WI38 (cell line): ENCODE measurements around the gene MAGI1.

ENCODE experiments used
- H3K4me3 ChIP-seq: 2 replicates; pipeline ENCODE4 v1.5.1; 2011; ENCODE audit warnings: low read depth, mild to moderate bottlenecking, control low read depth, low read length
- TF ChIP-seq, protein P1 (sequence below): IDR thresholded peaks from 2 replicates; pipeline ENCODE4 v1.5.1; 2012; ENCODE audit warnings: low read depth, mild to moderate bottlenecking, control low read depth, low read length

Gene MAGI1

GRCh38 chr3:65971293-65972252 is 67.1 kb downstream of the MAGI1 start:
- TF ChIP-seq, protein P1, sequence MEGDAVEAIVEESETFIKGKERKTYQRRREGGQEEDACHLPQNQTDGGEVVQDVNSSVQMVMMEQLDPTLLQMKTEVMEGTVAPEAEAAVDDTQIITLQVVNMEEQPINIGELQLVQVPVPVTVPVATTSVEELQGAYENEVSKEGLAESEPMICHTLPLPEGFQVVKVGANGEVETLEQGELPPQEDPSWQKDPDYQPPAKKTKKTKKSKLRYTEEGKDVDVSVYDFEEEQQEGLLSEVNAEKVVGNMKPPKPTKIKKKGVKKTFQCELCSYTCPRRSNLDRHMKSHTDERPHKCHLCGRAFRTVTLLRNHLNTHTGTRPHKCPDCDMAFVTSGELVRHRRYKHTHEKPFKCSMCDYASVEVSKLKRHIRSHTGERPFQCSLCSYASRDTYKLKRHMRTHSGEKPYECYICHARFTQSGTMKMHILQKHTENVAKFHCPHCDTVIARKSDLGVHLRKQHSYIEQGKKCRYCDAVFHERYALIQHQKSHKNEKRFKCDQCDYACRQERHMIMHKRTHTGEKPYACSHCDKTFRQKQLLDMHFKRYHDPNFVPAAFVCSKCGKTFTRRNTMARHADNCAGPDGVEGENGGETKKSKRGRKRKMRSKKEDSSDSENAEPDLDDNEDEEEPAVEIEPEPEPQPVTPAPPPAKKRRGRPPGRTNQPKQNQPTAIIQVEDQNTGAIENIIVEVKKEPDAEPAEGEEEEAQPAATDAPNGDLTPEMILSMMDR = no peak
- H3K4me3 ChIP-seq = no peak overlapping the region

DNA sequence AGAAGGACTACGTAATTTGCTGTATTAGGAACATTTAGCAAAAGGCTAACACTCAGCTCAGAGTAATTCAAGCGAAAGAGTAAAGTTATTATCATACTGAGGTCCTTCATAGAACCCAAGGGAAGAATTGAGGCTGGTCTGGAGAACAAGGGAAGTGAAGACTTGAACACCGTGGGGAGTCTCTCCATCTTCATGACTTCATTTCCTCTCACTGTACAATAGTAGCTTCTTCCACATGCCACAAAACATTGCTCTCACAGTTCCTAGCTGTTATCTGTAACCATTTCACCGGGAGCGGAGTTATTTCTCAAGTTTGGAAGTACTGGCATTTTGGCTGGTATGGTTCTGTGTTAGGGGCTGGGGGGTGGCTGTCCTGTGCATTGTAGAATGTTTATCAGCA is 69.7 kb downstream of the MAGI1 start:
- no peak overlapping the region for H3K4me3 ChIP-seq
- TF ChIP-seq, protein P1 = no peak

DNA sequence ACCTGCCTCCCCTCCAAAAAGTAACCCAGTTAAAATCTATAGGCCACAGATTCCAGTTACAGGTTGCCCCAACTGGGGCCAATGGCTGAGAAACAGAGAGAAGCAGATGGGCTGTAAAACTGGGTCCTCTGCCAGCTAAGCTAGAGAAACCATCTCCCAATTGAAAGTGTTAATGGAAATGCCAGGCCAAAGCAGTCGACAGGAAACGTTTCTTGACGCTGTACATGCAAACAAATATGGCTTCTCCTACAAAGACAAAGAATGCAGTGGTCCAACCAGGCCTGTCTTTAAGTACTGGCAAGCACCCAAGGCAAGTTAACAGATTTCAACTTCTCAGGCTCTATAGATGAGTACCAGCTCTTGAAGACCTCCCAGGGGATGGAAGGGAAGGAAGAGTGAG is 71.3 kb downstream of the MAGI1 start:
- TF ChIP-seq, protein P1 = no peak
- no peak overlapping the region for H3K4me3 ChIP-seq

- H3K4me3 ChIP-seq = no peak overlapping the region
- TF ChIP-seq, protein P1 = no peak
Measured at GRCh38 chr3:65964838-65965237, 73.9 kb downstream of the MAGI1 start.

- H3K4me3 ChIP-seq = no peak overlapping the region
- TF ChIP-seq, protein P1 = no peak
Measured at GRCh38 chr3:65963787-65964677, 74.7 kb downstream of the MAGI1 start.

GRCh38 chr3:65961733-65962132 is 77.0 kb downstream of the MAGI1 start:
- TF ChIP-seq, protein P1 = no peak
- no peak overlapping the region for H3K4me3 ChIP-seq
